HG03460 (cell line): ENCODE results near the gene HSPH1.

ENCODE experiments used
- ATAC-seq: cut with Tn5 transposase; IDR thresholded peaks from one replicate; pipeline ENCODE4 v1.9.1; 2021; ENCODE audit not compliant: unreplicated experiment

HSPH1 gene

DNA sequence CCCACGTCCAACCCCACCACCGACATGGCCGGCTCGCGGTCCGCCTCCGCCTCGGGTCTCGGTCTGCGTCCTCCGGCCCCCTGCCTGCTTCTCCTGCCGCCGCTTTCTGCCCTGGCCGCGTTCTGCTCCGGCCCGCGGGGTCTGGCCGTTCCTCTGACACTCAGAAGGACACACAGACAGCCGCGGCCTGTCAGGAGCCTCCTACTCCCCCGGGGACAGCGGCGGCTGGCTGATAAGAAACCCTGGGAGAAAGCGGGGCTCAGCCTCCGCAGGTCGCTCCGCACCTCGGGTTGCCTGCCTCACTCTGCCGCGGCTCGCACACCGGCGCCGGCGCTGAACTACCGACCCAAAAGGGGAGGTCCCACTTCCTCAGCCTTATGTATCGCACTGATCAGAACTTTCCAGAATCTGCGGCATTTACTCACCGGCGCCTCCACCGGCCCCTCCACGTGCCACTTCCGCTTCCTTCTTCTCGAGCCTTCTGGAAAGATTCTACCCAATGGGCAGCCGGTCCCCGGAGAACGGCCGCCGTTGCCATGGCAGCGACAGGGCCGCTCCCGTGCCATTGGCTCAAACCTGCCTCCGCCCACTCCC is at the start of gene HSPH1:
TSS of gene HSPH1 (minus strand) at position 348 of the 594 bp plus-strand sequence. CDS start at position 26, 322 bp downstream.
- peak; percentile 82 for ATAC-seq

DNA sequence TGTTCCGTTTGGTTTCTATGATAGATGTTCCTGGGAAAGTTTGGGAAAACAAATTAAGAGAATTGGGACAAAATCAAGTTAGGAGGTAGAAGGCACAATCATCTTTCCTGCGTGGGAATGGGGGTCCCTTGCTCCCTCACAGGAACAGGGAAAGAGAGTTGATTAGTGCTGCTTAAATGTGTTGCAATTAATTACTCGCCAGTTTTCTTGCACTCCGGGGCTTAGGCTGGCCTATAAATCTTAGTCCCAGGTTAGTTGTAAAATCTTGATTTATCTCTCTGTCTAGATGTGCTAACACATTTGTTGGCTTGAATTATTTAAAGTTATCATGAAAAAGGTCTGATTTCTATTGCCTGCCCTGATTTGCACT is 48.1 kb upstream of the HSPH1 start:
- ATAC-seq, result no peak

DNA sequence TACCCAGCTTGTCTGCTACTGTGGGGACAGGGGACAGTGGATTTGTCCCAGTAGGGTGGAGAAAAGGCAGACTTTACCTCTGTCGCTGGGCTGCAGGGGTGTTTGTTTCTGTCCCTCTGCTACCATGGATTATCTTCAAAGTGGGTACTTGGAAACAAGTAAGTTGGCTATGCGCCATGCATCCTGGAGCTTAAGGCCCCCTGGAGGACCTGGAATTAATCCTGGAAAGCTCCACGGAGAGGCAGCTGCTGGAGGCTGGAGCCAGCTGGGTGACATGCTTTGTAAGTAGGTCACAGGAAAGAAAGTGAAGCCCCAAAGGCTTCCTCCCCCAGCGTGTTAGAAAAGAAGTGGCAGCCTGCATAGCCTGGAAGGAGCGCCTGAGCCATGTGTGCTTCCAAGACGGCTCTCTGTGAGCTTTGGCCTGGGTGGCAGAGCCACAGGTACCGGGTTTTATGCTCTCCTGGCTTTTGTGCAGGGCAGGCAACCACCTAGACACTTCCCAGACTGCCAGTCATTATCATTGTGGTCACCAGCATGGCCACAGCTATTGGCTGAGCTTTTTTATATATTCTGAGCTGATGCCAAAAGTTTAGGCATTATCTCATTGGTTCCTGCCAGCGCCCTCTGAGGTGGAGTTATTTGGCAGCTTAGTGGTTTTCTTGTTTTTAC is 47.6 kb upstream of the HSPH1 start:
- ATAC-seq, result no peak

DNA sequence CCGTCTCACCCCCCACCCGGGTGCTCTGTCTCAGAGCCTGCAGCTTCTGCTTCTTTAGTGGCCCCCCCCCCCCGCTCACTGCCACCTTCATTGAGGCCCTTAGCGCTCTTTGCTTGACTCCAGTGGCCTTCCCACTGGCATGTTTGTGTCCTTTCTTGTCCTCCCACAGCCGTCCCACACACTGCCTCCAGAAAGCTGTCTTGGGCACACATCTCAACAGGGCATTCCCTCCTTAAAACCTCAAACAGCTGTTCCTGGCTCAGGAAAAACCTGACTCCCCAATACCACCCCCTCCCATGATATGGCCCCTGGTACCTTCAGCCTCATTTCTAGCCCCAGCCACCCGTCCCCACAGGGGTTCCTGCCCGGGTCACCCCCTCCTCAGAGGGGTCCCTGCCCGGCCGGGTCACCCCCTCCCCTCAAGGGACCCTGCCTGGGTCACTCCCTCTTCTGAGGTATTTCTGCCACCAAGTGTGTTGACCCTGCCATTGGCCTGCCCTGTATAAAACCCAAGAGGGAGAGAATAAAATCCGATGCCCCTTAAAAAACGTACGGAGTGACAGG is 46.9 kb upstream of the HSPH1 start:
- ATAC-seq, result no peak

DNA sequence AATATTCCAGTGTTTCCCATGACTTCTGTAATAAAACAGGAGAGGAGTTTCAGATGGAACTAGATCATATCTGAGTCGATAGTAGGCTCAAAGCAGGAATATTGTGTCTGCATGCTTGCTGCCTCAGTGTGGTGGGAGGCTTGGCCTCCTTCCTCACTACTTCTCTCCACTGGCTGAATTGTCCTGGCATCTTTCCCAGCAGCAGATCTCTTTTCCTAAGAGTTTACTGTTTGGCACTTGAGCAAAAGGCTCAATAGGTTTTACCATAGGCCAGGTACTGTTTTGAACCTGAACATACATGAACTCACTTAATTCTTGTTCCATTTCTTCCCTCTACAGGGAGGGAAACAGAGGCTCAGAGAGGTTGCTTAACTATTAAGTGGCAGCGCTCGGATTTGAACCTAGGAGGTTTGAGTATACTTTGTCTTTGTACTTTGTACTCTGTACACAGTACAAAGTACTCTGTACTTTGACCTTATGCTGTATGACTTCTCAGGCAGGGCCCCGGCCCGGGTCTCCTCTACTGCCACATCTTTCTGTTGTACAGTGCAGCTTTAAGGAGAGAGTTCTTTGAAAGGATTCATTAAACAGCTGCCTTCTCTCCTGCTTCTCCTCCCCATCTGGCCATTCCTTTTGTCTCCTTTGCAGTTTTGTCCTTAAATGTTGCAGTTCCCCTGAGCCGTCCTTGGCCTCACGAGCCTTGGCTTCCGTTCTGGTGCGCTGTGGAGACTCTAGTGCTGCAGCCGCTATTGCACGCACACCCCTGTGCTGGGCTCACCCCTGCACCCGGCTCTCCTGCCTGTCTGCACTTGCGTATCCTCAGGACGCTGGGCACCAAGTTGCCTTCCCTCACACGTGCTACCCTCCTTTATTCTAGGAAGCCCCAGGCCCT is 46.2 kb upstream of the HSPH1 start:
- no peak for ATAC-seq

DNA sequence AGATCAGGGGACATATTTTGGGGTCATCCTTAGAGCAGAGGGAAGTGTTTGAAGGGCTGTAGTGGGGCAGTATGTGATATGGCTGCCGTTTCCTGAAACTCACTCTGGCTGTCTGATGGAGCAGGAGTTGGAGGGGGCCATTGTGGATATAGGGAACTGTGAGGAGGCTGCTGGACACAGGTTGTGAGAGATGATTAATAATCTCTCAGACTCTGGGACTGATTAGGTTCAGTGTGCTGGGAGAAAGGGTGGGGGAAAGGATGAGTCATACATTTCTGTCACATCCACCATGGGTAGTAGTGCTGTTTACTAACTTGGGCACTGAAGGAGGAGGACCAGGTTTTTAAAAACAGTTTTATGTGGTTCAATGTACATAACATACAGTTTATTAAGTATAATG is 42.9 kb upstream of the HSPH1 start:
- ATAC-seq, result no peak

DNA sequence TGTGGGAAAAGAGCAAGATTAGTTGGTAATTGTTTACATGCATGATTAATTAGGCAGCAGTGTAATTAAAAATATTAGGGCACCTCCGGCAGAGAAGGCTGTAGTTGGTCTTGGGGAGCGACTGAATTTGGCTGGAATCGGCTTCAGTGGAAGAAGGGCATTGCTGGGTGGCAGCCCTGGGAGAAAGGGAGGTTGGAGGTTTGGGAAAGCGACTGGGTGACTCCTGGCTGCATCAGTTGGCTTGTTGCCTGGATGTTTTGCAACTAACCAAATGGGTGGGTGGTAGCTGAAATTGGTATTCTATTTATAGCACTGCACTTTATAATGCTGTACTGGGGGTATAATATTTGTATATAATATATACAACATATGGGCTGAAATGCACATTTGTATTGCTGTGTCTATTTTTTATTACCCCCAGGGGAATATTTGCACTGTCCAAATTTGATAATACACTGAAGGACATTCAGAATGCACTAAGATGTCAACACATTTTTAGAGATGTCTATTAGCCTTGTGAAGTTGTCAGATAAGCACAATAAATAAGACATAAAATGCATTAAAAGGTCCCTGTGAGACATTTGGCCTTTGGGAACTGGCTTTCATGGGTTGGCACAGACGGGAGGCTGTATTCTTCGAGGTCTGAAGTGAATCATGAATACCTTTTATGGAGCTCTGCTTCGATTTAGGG is 39.8 kb upstream of the HSPH1 start:
- no peak for ATAC-seq

DNA sequence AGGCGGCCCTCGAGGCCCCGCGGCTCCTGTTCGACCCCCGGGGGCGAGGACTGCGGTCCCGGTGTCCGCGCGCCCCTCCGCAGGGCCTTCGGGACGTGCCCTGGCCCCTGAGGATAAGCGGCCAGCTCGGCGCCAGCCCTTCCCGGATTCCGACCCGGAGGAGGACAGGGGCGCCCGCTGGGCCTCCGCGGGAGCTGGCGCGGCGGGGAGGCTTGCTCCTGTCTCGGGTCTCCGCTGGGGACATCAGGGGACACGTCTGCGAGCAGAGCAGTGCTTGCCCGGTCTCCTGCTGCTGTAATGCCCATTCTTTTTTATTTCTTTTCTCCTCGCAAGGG is 38.9 kb upstream of the HSPH1 start:
- peak; percentile 19 for ATAC-seq

DNA sequence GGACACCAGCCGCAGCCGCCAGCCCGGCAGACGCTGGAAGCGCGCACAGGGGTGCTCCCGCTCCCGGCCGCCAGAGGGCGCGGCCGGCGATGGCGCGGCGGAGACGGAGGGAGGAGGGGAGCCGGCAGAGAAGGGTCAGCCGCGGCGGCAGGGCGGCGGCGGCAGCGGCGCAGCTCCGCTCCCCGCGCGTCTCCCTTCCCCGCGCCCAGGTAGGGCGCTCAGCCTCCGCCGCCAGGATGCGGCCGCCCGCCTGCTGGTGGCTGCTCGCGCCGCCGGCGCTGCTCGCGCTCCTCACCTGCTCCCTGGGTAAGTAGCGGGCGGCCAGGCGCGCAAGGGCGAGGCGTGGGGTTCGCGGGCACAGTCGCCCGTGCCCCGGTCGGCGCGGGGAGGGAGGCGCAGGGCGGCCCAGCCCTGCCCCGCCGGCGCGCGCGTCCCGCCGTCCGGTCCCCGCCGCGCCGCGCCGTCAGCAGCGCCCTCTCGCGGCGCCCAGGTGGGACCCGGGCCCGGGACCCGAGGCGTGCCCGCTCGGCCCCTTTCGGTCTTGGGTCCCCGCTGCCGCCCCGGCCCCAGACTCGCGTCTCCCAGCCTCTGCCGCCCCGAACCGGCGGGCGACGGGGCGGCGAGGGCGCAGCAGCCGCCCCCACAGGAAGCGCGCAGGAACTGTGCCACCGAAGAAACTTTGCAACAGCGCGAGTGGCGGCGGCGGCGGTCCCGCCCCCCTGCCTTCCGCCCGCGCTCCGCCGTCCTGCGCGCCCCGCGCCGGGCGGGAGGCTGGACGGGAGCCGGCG is 38.3 kb upstream of the HSPH1 start, which contains the start of gene B3GLCT:
TSS of gene B3GLCT (plus strand) at position 127 of the 788 bp plus-strand sequence. CDS start at position 237, 110 bp downstream.
- peak; percentile 83 for ATAC-seq

DNA sequence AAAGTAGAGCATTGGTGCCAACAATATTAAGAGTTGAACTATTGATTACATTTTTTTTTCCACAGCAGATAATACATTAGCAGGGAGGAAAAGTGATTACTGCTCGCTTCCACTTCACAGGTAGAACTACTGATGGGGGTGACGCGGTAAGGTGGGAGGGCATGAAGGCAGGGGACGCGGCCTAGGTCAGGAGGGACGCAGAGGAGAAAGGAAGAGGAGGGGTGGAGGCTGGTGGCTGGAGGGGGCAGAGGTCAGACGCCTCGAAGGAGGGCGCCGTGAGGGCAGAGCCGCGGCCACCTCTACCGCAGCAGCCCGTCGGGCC is 37.8 kb upstream of the HSPH1 start:
- no peak for ATAC-seq

DNA sequence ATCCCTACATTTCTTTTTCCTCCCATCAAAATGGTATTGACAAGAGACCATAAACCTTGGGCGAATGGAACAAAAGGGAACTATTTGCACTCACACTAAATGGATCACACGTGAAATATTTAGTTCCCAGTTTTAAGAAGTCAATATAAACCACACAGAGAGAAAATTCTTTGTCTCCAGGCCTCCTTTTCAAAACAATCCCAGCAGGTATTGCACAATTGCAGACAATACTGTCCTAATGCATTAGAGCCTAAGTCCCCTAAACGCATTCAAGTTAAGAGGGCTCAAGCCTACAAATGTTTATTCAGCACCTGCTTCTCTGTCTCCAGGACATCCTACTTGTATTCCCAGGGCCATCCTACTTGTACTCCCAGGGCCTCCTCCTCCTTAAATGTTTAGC is 36.8 kb upstream of the HSPH1 start:
- no peak for ATAC-seq

DNA sequence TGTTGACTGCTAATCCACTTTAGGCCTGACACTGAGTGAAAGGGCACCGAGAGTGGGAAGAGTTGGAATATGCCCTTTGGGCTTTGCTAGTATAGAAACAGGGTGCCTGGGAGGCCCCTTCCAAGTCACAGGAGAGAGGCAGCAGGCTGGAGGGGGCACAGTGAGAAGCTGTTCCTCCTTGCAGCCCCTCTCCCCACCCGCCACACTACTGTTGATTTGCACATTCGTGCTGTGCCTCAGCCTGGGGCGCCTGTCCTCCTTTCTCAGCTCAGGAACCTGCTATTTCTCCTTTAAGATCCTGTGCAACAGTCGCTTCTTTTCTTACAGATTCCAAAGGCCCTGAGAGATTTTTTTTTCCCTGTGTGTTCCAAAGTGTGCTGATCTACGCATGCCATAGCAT is 35.3 kb upstream of the HSPH1 start:
- no peak for ATAC-seq

DNA sequence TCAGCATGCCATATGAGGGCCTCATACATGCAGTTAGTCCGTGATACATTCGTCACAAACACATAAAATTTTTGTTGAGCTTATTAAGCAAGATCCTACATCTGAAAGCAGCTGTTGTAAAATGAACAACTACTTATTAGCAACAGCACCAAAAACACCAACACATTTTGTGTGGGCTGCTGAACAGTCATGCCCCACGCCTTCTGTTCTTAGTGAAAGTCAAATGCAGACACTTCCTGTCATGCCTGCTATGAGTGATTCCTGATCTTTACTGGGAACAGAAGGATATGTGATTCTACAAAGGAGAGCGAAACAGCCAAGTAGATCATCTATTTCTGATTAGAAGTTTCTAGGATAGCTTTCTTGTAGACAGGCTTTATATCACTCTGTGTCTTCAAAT is 33.9 kb upstream of the HSPH1 start:
- ATAC-seq, result no peak

DNA sequence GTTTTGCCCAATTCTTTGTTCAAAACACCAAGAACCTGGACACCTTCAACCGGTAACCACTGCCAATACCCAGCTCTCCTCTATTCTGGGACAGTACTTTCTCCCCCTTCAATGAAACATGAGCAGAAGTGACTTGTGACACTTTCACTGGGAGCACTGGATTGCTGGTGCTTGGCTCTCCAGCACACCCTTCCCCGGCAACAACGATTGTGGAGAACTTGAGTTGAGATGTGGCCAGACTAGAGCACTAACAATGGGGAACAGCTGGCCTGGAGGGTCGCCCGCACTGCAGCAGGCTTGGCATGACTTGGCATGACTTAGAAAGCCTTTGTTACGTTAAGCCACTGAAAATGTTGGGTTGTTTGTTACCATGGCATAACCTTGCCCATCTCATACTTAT is 30.6 kb upstream of the HSPH1 start:
- ATAC-seq, result no peak

DNA sequence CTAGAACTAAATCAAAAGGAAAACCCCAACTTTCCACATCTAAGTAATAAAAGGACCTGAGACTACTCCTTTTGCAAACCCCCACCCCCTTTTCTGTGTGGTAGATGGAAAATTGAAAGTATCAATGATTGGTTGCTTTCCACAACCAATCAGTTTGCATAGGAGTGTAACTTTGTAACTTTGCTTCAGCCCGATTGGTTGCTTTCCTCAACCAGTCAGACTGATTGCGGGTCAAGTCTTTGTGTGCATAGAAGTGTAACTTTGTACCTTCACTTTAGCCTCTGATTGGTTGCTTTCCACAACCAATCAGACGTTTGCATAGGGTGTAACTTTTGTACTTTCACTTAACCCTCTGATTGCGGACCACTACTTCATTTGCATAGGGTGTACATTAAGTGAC is 30.0 kb upstream of the HSPH1 start:
- no peak for ATAC-seq

DNA sequence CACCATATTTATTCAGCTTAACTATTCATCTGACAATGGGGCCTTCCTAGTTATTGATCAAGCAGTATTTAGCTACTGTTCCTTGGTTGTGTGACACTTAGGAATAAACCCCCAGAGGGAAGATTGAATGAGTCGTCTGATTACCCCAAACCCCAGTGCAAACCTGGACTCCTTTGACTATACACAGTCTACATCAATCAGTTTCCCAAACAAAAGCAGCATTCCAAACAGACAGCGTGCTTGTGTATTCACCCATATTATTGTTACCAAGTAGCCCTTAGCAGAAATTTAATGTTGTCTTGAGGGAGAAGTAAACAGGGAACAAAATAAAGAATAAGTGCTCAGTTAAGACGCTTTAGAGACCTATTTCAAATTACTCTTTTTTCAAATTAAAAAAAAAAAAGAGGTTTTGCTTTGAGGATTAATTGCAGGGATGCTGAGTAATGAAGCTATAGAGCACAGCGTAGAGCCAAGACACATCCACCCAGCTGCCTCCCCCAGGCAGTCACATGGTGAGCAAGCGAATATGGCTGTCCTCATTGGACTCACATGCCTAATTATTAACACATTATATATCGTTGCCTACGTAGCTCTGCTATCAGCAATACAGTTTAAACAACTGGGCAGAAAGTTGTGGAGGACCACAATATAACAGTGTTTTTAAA is 23.4 kb upstream of the HSPH1 start:
- no peak for ATAC-seq

DNA sequence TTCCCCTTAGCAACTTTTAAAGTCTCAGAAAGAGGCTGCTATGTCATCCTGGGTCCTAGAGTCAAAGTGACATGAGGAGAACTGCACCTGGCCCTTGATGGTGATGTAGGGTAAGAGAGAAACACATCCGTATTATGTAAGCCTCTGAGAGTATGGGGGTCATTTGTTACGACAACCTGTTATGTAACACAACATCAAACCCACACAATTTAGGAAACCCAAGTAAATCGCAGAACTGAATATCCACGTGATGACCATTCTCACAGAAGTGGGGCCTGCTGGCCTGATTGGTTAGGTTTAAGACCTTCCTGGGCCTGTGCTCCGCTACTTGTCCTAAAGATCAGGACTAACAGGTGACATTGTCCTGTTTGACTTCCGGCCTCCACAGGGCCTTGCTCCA is 22.7 kb upstream of the HSPH1 start:
- ATAC-seq, result no peak

DNA sequence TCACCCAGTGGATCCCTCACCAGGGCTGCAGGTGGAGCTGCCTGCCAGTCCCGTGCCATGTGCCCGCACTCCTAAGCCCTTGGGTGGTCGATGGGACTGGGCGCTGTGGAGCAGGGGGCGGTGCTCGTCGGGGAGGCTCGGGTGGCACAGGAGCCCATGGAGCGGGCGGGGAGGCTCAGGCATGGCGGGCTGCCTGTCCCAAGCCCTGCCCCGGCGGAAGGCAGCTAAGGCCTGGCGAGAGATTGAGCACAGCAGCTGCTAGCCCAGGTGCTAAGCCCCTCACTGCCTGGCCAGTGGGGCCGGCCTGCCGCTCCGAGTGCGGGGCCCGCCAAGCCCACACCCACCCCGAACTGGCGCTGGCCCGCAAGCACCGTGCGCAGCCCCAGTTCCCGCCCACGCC is 21.3 kb upstream of the HSPH1 start:
- ATAC-seq, result no peak

DNA sequence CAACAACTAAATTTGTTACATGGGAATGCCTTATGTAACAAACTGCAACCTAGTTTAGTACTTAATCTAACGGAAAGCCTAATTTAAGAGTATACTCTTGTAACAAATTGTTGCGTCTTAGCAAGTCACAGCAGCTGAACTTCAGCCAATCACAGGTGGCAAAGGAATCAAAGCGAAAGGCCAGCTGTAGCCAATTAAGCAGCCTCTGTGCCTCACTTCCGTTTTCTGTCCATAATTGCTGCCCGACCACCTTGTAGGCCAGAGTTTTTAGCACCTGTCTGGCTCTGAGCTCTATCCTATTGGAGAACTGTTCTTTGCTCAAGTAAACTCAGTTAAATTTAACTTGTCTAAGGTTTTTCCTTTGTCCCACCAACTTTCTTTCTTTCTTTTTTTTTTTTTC is 18.1 kb upstream of the HSPH1 start:
- no peak for ATAC-seq

DNA sequence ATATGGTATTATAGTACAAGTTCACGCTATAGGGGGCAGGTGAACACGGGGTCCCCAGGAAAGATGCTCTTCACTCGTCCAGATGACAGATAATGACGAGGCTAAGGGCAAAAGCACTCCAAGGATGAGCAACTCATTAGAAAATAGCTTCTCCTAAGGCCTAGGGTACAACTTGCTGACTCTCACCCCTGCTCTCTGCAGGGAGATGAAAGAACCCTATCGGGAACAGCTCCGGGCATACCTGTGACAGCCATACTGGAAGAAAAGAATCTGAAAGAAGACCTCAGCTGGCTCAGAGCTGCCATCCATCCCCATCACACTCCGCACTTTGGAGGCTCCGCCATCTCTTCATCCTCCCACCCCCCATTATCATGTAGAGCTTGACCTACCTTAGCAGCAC is 17.5 kb upstream of the HSPH1 start:
- ATAC-seq, result no peak
